ENCODE measurements around the gene DYNC1LI1.

Gene DYNC1LI1

DNA sequence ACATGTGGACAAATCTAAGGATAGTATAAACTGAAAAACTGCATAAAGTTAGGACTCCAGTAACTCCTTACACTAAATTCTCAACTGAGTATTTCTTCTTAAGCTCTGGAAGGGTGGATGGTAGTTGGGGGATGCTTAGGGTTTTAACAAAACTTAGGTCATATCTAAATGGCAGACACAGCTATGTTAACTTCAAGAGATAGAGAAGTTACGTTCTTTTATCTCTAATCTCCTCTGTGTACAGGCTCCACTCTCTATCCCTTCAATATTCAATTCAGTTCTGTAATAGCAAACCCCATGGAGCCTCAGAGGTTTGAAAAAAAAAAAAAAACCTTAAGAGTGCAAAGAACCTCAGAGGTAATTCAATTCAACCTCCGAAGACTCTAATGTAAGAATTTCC, 71.1 kb downstream of the DYNC1LI1 start:
- Histone ChIP-seq H3K4me3 (ENCODE audit: low read depth in 1 of 5, low read length in 5 of 5) (no peak overlapping the region), H3K27ac (ENCODE audit: low read depth, low read length) (no peak overlapping the region), H3K36me3 (ENCODE audit: control insufficient read depth in 5 of 5, insufficient read depth in 5 of 5, low read length in 5 of 5) (no peaks in the 10 kb centered on the region), H3K4me1 (ENCODE audit: control insufficient read depth in 5 of 5, insufficient read depth in 5 of 5, low read length in 5 of 5) (peaks cover 2 to 16% (median 12%) of the 10 kb centered on the region in 5 donors), H3K27me3 (ENCODE audit: control insufficient read depth in 5 of 5, insufficient read depth in 4 of 5, low read length in 5 of 5) (no peaks in the 10 kb centered on the region), H3K9ac (ENCODE audit: low read length in 5 of 5) (no peak overlapping the region), H3K9me3 (ENCODE audit: control insufficient read depth in 5 of 5, low read length in 5 of 5) (no peaks in the 10 kb centered on the region)

DNA sequence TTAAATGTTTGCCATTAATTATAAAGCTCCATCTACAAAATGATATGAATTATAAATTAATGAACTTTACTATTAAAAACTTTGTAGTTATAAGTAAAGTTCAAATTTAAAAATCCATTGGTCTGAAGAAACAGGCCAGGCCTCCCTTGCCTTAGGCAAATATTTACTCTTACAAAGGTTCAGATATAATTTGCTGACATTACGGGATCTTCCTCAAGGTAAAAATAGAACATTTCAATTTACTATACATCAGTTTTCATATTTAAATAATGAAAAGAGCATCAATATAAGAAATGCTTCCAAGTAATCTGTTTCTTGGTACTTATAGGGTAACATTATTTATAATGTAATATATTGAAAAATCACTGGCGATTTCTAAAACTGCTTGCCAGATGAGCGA, 71.7 kb downstream of the DYNC1LI1 start:
- Histone ChIP-seq H3K27me3 (ENCODE audit: control insufficient read depth in 5 of 5, insufficient read depth in 4 of 5, low read length in 5 of 5) (no peaks in the 10 kb centered on the region), H3K9me3 (ENCODE audit: control insufficient read depth in 5 of 5, low read length in 5 of 5) (no peaks in the 10 kb centered on the region), H3K9ac (ENCODE audit: low read length in 5 of 5) (no peak overlapping the region), H3K27ac (ENCODE audit: low read depth, low read length) (no peak overlapping the region), H3K4me3 (ENCODE audit: low read depth in 1 of 5, low read length in 5 of 5) (no peak overlapping the region), H3K36me3 (ENCODE audit: control insufficient read depth in 5 of 5, insufficient read depth in 5 of 5, low read length in 5 of 5) (no peaks in the 10 kb centered on the region), H3K4me1 (ENCODE audit: control insufficient read depth in 5 of 5, insufficient read depth in 5 of 5, low read length in 5 of 5) (peaks cover 2 to 19% (median 12%) of the 10 kb centered on the region in 5 donors)

DNA sequence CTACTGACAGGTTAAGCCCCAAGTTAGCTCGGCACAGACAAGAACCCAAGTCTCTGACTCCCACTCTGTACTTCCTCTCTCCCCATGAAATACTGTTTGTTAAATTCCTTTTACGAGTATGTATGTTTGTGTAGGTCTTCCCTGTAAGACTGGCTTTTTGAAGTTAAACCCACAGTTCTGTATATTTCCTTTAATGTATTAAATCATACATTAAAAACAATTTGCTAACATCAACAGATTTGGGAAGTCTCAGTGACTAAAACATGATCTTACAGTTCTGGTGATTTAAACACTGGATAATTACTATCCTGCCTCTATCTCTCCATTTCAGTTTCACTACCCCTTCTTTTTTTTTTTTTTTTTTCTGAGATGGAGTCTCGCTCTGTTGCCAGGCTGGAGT, 72.4 kb downstream of the DYNC1LI1 start:
- H3K36me3 ChIP-seq (ENCODE audit: control insufficient read depth in 5 of 5, insufficient read depth in 5 of 5, low read length in 5 of 5): peaks cover 0 to 4% (median 0%) of the 10 kb centered on the region in 5 donors
- no peaks in the 10 kb centered on the region for H3K27me3 ChIP-seq (ENCODE audit: control insufficient read depth in 5 of 5, insufficient read depth in 4 of 5, low read length in 5 of 5)
- H3K4me1 ChIP-seq (ENCODE audit: control insufficient read depth in 5 of 5, insufficient read depth in 5 of 5, low read length in 5 of 5): peaks cover 2 to 23% (median 12%) of the 10 kb centered on the region in 5 donors
- no peaks in the 10 kb centered on the region for H3K9me3 ChIP-seq (ENCODE audit: control insufficient read depth in 5 of 5, low read length in 5 of 5)
- H3K27ac ChIP-seq (ENCODE audit: low read depth, low read length): no peak overlapping the region
- H3K4me3 ChIP-seq (ENCODE audit: low read depth in 1 of 5, low read length in 5 of 5): no peak overlapping the region
- H3K9ac ChIP-seq (ENCODE audit: low read length in 5 of 5): no peak overlapping the region

DNA sequence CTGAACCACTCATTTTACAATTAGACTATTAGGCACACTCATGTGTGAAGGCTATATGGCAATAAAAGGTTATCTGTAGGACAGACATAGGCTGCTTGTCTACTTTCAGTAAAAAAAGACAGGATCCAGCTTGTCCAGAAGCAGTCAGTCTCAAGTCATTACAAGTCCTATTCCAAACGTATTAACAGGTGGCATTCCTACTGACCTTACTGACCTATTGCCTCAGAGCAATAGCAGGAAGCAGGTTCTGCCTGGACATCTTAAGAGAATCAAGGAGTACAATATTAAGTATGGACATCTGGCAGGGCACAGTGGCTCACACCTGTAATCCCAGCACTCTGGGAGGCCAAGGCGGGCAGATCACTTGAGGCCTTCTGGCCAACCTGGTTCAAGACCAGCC, 75.0 kb downstream of the DYNC1LI1 start:
- Histone ChIP-seq H3K9me3 (ENCODE audit: control insufficient read depth in 5 of 5, low read length in 5 of 5) (no peaks in the 10 kb centered on the region), H3K4me1 (ENCODE audit: control insufficient read depth in 5 of 5, insufficient read depth in 5 of 5, low read length in 5 of 5) (peaks cover 0 to 7% (median 3%) of the 10 kb centered on the region in 5 donors), H3K36me3 (ENCODE audit: control insufficient read depth in 5 of 5, insufficient read depth in 5 of 5, low read length in 5 of 5) (peaks cover 0 to 11% (median 5%) of the 10 kb centered on the region in 5 donors)

DNA sequence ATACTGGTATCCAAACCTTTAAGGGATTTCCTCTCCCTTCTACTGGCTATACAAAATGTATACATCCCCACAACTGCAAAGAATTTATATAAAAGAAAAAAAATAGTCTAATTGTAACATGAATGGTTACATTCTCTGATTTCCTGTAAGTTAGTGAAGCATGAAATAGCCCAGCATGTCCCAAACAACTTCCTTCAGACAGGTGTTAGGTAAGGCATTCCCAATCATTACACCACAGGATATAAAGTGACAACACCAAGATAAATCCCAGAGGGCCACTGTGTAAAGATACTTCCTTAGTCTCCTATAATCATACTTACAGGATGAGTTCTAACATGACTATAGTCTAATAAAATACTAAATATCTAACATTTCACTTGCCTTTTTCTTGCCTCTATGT, 75.6 kb downstream of the DYNC1LI1 start:
- Histone ChIP-seq H3K4me3 (ENCODE audit: low read depth in 1 of 5, low read length in 5 of 5) (no peak overlapping the region), H3K36me3 (ENCODE audit: control insufficient read depth in 5 of 5, insufficient read depth in 5 of 5, low read length in 5 of 5) (peaks cover 0 to 11% (median 5%) of the 10 kb centered on the region in 5 donors), H3K9me3 (ENCODE audit: control insufficient read depth in 5 of 5, low read length in 5 of 5) (no peaks in the 10 kb centered on the region), H3K27ac (ENCODE audit: low read depth, low read length) (no peak overlapping the region), H3K4me1 (ENCODE audit: control insufficient read depth in 5 of 5, insufficient read depth in 5 of 5, low read length in 5 of 5) (peaks cover 0 to 7% (median 3%) of the 10 kb centered on the region in 5 donors), H3K27me3 (ENCODE audit: control insufficient read depth in 5 of 5, insufficient read depth in 4 of 5, low read length in 5 of 5) (no peaks in the 10 kb centered on the region), H3K9ac (ENCODE audit: low read length in 5 of 5) (no peak overlapping the region)

More for the DNA sequence above, 75.0 kb downstream of the DYNC1LI1 start:
- H3K27ac ChIP-seq (ENCODE audit: low read depth, low read length): no peak overlapping the region
- H3K27me3 ChIP-seq (ENCODE audit: control insufficient read depth in 5 of 5, insufficient read depth in 4 of 5, low read length in 5 of 5): no peaks in the 10 kb centered on the region
- no peak overlapping the region for H3K4me3 ChIP-seq (ENCODE audit: low read depth in 1 of 5, low read length in 5 of 5)
- no peak overlapping the region for H3K9ac ChIP-seq (ENCODE audit: low read length in 5 of 5)

DNA sequence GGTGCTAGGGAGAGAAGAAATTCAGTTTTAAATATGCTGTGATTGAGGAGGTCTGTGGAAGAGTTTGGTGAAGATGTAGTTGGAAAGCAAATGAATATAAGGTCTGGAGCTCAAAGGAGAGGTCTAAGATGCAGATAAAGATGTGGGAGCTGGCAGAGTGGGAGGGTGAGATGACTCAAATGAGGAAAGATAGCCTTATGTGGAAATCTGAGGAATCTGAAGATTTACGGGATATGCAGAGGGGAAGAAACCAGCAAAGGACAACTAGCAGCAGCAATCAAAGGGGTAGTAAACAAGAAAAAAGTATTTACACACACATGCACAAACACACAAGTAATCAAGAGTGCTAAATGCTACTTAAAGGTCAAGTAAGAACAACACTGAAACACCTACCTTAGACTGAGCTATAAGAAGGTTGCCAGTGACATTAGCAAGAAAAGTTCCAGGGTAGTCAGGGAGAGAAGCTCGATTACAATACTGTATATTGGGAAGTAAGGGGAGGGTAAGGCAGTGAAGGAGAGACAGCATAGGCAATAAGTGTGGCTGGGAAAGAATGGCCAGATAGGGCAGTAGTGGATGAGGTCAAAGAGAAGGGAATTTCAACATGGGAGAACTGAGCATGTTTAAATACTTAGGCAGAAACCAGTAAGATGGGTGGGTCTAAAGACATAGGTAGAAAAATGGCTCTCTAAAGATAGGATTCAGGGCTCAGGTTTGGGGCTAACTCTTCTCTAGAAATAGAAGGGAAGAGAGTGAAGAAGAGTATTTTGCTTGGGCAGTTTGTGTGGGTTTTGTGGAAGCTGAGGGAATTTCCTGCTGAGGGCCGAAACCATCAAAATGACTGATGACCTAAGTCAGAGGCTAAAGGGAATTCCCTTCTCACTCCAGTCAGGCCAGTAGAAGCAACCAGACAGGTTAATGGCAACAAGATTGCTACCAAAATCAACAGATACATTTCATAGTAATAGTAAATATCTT, 76.9 kb downstream of the DYNC1LI1 start:
- no peaks in the 10 kb centered on the region for H3K9me3 ChIP-seq (ENCODE audit: control insufficient read depth in 5 of 5, low read length in 5 of 5)
- peaks cover 0 to 11% (median 5%) of the 10 kb centered on the region in 5 donors for H3K36me3 ChIP-seq (ENCODE audit: control insufficient read depth in 5 of 5, insufficient read depth in 5 of 5, low read length in 5 of 5)
- H3K27ac ChIP-seq (ENCODE audit: low read depth, low read length): no peak overlapping the region
- no peak overlapping the region for H3K9ac ChIP-seq (ENCODE audit: low read length in 5 of 5)
- peaks cover 0 to 7% (median 3%) of the 10 kb centered on the region in 5 donors for H3K4me1 ChIP-seq (ENCODE audit: control insufficient read depth in 5 of 5, insufficient read depth in 5 of 5, low read length in 5 of 5)
- H3K27me3 ChIP-seq (ENCODE audit: control insufficient read depth in 5 of 5, insufficient read depth in 4 of 5, low read length in 5 of 5): no peaks in the 10 kb centered on the region
- H3K4me3 ChIP-seq (ENCODE audit: low read depth in 1 of 5, low read length in 5 of 5): no peak overlapping the region

DNA sequence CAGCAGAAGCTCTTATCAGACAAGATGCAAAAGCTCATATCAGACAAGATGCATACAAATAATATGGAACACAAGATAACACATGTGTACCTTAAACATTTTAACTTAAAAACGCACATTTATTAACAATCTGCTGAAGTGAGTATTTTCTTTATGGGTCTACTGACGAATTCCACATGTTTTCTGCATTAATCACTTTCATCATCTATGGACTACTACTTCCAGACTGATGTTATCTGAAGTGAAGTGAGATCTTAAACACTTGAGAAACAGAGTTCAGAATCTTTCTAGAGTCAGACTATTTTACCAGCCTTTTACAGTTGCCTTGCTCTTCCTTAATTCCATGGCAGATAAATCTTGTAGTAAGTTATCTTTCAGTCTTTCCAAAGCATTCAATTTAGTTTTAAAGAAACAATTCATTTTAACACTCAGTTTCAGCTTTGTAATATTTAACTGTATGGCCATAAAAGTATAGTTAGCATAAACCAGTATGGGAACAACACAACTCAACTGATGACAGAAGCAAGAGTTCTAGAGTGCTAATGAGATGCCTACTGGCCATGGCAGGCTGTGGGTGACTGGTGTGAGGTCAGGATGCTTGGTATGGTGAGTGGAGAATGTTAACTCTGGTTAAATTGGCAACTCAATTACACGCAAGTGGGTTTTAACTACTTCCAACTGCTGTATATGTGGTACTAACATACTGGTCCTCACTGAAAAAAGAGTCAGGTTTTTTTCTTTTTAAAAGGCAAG, 77.8 kb downstream of the DYNC1LI1 start:
- H3K36me3 ChIP-seq (ENCODE audit: control insufficient read depth in 5 of 5, insufficient read depth in 5 of 5, low read length in 5 of 5): peaks cover 0 to 12% (median 5%) of the 10 kb centered on the region in 5 donors
- no peak overlapping the region for H3K27ac ChIP-seq (ENCODE audit: low read depth, low read length)

DNA sequence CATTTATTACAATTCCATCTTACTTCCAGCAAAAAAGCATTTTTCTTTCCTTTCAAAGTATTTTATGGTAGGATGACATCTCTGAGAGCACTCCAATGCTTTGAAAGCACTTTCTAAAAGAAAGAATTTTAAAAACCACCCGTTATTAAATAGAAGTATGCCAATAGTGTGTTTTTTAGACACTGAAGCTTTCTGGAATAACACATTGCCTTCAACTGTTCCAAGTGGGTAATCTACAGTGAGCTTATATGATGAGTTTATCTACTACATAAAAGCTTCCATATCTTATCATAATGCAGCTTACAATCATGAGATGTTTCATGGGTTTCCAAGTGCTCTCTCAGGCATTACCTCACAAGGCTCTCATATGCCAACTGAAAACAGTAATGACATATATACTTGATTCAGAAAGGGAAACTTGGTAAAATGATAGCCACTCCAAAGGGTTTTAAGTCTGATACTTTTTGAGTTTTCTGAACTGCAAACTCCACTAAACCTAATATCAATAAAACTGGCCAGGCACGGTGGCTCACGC, 82.1 kb downstream of the DYNC1LI1 start:
- H3K36me3 ChIP-seq (ENCODE audit: control insufficient read depth in 5 of 5, insufficient read depth in 5 of 5, low read length in 5 of 5): peaks cover 3 to 21% (median 17%) of the 10 kb centered on the region in 5 donors
- H3K4me3 ChIP-seq (ENCODE audit: low read depth in 1 of 5, low read length in 5 of 5): no peak overlapping the region
- no peak overlapping the region for H3K27ac ChIP-seq (ENCODE audit: low read depth, low read length)
- no peaks in the 10 kb centered on the region for H3K4me1 ChIP-seq (ENCODE audit: control insufficient read depth in 5 of 5, insufficient read depth in 5 of 5, low read length in 5 of 5)
- H3K9me3 ChIP-seq (ENCODE audit: control insufficient read depth in 5 of 5, low read length in 5 of 5): no peaks in the 10 kb centered on the region
- no peak overlapping the region for H3K9ac ChIP-seq (ENCODE audit: low read length in 5 of 5)
- no peaks in the 10 kb centered on the region for H3K27me3 ChIP-seq (ENCODE audit: control insufficient read depth in 5 of 5, insufficient read depth in 4 of 5, low read length in 5 of 5)

More for the DNA sequence above, 77.8 kb downstream of the DYNC1LI1 start:
- Histone ChIP-seq H3K9me3 (ENCODE audit: control insufficient read depth in 5 of 5, low read length in 5 of 5) (no peaks in the 10 kb centered on the region), H3K4me3 (ENCODE audit: low read depth in 1 of 5, low read length in 5 of 5) (no peak overlapping the region), H3K9ac (ENCODE audit: low read length in 5 of 5) (no peak overlapping the region), H3K27me3 (ENCODE audit: control insufficient read depth in 5 of 5, insufficient read depth in 4 of 5, low read length in 5 of 5) (no peaks in the 10 kb centered on the region), H3K4me1 (ENCODE audit: control insufficient read depth in 5 of 5, insufficient read depth in 5 of 5, low read length in 5 of 5) (peaks cover 0 to 7% (median 3%) of the 10 kb centered on the region in 5 donors)

DNA sequence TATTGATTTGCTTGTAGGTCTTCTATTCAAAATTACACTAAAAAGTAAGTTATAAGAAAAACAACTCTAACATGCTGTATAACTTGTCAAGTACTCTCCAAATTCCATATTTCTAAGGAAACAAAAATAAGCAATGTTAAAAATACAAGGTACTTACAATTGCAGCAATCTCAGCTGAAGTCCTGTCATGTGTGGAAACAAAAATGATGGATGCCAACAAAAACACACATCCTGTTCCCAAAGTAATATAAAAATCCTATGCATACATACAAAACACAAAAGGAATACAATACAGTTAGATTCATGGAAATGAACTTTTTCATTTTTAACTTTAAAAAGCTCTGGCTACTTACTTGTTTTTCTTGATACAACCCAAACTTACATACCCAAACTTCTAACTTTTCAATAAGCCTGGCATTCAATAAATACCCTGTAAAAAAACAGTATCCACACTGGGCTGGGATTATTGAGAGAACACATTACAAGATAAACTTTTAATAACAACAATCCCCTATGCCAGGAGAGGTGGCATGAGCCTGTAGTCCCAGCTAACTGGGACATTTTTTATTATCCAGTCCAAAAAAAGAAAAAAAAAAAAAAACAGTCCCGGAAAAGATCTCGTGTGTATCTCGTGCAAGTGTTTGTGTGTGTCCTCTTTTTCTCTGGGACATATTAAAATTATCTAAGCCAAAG, 82.7 kb downstream of the DYNC1LI1 start:
- H3K4me1 ChIP-seq (ENCODE audit: control insufficient read depth in 5 of 5, insufficient read depth in 5 of 5, low read length in 5 of 5): no peaks in the 10 kb centered on the region
- peaks cover 3 to 22% (median 17%) of the 10 kb centered on the region in 5 donors for H3K36me3 ChIP-seq (ENCODE audit: control insufficient read depth in 5 of 5, insufficient read depth in 5 of 5, low read length in 5 of 5)
- H3K9me3 ChIP-seq (ENCODE audit: control insufficient read depth in 5 of 5, low read length in 5 of 5): no peaks in the 10 kb centered on the region
- no peaks in the 10 kb centered on the region for H3K27me3 ChIP-seq (ENCODE audit: control insufficient read depth in 5 of 5, insufficient read depth in 4 of 5, low read length in 5 of 5)
- no peak overlapping the region for H3K27ac ChIP-seq (ENCODE audit: low read depth, low read length)
- H3K4me3 ChIP-seq (ENCODE audit: low read depth in 1 of 5, low read length in 5 of 5): no peak overlapping the region
- no peak overlapping the region for H3K9ac ChIP-seq (ENCODE audit: low read length in 5 of 5)
